AG09319 (cell line): ENCODE data around the gene EXOC6.
"Not testable (repeated sequence)": the region's sequence is repeated elsewhere in the genome, so short reads cannot be mapped to it uniquely, and the experiment has no call there.

Experiments used
- DNase-seq: peaks from one replicate; pipeline ENCODE4 v3.0.0-alpha.2; 2010; ENCODE audit warnings: low read depth; ENCODE audit errors: extremely low read depth
- TF ChIP-seq, protein P1 (sequence below): IDR thresholded peaks from 2 replicates; pipeline ENCODE4 v1.5.1; 2011; ENCODE audit warnings: low read depth, mild to moderate bottlenecking, inconsistent platforms, low read length, moderate library complexity

Gene EXOC6

DNA sequence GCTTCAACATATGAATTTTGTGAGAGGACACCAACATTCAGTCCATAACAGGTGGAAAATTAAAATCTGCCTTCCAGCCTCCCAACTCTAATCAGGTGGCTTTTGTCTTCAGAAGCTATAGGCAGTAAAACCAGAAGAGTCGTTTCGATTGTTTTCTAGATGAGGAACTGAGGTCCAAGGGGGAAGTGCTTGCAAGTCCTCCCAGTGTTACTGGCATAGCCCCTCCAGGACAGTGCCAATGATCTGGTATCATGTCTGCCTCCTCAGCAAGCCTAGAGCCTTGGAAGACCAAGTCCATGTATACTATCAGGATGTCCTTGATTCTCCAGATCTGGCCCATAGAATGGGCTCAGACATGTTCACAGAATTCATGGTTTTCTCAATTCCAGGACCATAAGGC, 242.3 kb downstream of the EXOC6 start:
- TF ChIP-seq, protein P1, sequence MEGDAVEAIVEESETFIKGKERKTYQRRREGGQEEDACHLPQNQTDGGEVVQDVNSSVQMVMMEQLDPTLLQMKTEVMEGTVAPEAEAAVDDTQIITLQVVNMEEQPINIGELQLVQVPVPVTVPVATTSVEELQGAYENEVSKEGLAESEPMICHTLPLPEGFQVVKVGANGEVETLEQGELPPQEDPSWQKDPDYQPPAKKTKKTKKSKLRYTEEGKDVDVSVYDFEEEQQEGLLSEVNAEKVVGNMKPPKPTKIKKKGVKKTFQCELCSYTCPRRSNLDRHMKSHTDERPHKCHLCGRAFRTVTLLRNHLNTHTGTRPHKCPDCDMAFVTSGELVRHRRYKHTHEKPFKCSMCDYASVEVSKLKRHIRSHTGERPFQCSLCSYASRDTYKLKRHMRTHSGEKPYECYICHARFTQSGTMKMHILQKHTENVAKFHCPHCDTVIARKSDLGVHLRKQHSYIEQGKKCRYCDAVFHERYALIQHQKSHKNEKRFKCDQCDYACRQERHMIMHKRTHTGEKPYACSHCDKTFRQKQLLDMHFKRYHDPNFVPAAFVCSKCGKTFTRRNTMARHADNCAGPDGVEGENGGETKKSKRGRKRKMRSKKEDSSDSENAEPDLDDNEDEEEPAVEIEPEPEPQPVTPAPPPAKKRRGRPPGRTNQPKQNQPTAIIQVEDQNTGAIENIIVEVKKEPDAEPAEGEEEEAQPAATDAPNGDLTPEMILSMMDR: no peak
- no peak for DNase-seq

DNA sequence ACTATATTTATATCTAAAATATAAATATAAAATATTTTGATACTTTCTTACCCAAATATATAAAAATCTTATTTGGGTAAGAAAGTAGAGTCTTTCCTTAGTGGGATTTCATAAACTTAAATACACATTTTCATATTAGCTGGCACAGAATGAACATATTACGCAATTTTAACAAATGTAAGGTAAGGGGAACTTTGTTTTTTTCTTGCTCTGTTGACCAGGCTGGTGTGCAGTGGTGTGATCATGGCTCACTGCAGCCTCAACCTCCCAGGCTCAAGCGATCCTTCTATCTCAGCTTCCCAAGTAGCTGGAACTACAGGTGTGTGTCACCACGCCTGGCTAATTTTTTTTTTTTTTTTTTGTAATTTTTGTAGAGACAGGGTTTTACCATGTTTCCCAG, 243.6 kb downstream of the EXOC6 start:
- DNase-seq: no peak
- TF ChIP-seq, protein P1: no peak

DNA sequence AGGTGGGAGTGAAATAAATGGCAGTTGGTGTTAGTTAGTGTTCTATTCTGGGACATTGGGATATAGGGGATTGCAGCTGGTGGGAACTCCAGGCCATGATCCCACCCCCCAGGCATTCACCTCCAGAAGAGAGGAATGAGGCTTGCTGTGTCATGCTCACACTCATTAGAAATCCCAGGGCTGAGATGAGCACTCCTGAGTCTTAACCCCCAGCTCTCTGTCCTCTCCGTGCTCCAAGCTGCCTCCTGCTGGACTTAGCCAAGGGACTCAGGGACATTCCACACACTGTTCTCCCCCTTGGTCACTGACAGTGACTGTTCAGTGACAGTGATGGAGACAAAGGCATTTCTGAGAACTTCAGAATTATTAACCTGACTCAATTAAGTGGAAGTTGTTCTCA, 246.9 kb downstream of the EXOC6 start:
- no peak for DNase-seq

DNA sequence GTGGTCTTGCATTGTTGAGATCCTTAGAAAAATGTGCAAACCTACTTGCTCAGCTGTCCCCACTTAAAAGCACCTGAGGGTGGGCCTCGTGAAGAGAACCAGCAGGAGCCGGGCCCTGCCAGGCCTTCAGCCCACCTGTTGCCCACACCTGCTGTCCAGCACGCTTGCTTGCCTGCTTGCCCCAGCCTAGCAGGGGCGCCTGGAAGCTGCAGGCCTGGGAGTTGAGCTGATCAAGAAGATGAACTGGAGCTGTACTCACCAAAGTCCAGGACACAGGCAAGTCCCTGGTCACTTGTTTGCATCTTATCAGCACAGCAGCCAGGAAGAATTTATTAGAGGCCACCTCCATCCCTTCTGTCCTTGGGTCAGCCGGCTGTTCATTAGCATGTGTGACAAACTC, 248.6 kb downstream of the EXOC6 start:
- TF ChIP-seq, protein P1: no peak

More for the DNA sequence above, 246.9 kb downstream of the EXOC6 start:
- TF ChIP-seq, protein P1: no peak

DNA sequence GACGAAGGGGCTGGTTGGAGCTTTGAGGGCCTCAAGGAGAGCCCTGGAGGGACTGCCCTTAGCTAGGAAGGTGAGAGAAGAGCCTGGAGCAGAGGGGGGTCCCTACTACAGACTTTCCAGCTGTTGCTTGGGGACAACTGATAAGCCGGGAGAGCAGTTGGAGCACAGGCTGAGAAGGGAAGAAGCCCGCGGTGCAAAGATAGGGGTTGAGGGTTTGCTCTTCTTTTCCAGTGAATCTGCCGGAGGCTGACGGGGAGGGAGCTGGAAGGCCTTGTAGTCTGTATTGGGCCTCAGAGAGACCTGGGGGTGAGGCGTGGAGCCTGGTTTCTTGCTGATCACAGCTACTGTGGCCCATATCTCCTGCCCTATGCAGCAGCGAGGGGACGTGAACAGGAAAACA, 249.1 kb downstream of the EXOC6 start:
- DNase-seq: no peak
- TF ChIP-seq, protein P1: no peak

More for the DNA sequence above, 248.6 kb downstream of the EXOC6 start:
- no peak for DNase-seq

DNA sequence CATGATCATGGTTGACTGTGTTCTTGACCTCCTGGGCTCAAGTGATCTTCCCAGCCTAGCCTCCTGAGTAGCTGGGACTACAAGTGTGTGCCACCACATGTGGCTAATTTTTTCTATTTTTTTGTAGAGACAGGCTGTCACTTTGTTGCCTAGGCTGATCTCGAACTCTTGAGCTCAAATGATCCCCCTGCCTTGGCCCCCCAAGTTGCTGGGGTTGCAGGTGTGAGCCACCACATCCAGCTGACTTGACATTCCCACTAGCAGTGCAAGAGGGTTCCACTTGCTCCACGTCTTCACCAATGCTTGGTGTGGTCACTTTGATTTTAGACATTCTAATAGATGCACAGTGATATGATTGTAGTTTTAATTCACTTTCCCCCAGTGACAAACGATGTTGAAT, 250.5 kb downstream of the EXOC6 start:
- TF ChIP-seq, protein P1: no peak
- DNase-seq: no peak

DNA sequence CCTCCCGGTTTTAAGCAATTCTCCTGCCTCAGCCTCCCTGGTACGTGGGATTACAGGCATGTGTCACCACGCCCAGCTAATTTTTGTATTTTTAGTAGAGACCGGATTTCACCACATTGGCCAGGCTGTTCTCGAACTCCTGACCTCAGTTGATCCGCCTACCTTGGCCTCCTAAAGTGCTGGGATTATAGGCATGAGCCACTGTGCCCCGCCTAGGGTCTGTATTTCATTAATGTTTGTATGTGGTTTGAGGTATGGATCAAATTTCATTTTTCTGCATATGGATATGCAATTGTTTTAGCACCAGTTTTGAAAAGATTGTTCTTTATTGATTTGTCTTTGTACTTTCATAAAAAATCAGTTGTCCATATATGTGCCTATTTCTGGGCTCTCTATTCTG, 251.3 kb downstream of the EXOC6 start:
- TF ChIP-seq, protein P1: no peak

DNA sequence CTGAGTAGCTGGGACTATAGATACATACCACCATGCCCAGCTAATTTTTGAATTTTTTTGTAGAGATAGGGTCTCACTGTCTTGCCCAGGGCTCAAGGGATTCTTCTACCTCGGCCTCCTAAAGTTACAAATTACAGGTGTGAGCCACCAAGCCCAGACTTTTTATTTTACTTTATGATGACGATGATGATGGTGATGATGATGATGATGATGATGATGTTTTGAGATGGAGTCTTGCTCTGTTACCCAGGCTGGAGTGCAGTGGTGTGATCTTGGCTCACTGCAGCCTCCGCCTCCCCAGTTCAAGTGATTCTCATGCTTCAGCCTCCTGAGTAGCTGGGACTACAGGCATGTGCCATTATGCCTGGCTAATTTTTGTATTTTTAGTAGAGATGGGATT, 252.8 kb downstream of the EXOC6 start:
- DNase-seq: not testable (repeated sequence)

More for the DNA sequence above, 251.3 kb downstream of the EXOC6 start:
- no peak for DNase-seq
